Kidney epithelial cell (primary cell): Measurements from ENCODE around the gene TACR1. TPM values are rescaled to one million over a fixed set of nuclear protein-coding genes. Genes with fewer than 3 reads are reported as not detected.

ENCODE experiments used
- DNase-seq: peaks from one replicate; pipeline ENCODE4 v3.0.0-alpha.2; 2010; ENCODE audit warnings: low read depth
- H3K27me3 ChIP-seq: 2 replicates; pipeline ENCODE4 v1.6.0; 2011; ENCODE audit warnings: low read length; ENCODE audit not compliant: control insufficient read depth, insufficient read depth
- H3K36me3 ChIP-seq: 2 replicates; pipeline ENCODE4 v1.5.1; 2011; ENCODE audit warnings: low read length; ENCODE audit not compliant: control insufficient read depth, insufficient read depth
- H3K4me3 ChIP-seq: 2 replicates; pipeline ENCODE4 v1.5.1; 2011; ENCODE audit warnings: low read depth, mild to moderate bottlenecking, control low read depth, low read length
- CTCF ChIP-seq: IDR thresholded peaks from 2 replicates; pipeline ENCODE4 v1.5.1; 2011; ENCODE audit warnings: mild to moderate bottlenecking, moderate library complexity, low read length, control low read depth, inconsistent platforms; ENCODE audit not compliant: insufficient read depth, poor library complexity, severe bottlenecking
- total RNA-seq: library from RNA; depleted of rRNA; stranded (reverse); fragments of >200 nt; gene quantifications from 2 replicates; pipeline ENCODE4 v1.2.3, GENCODE V29; 2015

Gene TACR1
- total RNA-seq, 1 donor from 2014 or later, result not detected

GRCh38 chr2:75238670-75239330 lies 39.5 kb upstream of the TACR1 start:
- TF ChIP-seq CTCF, result no peak
- H3K36me3 ChIP-seq, result no peaks in the 10 kb centered on the region

GRCh38 chr2:75237296-75237695 lies 38.0 kb upstream of the TACR1 start:
- Histone ChIP-seq H3K4me3 (no peak overlapping the region), H3K36me3 (no peaks in the 10 kb centered on the region), H3K27me3 (no peaks in the 10 kb centered on the region)
- DNase-seq, result no peak
- no peak for TF ChIP-seq CTCF

More at GRCh38 chr2:75238670-75239330, 39.5 kb upstream of the TACR1 start:
- H3K27me3 ChIP-seq, result no peaks in the 10 kb centered on the region
- DNase-seq, result no peak
- no peak overlapping the region for H3K4me3 ChIP-seq

- no peak for TF ChIP-seq CTCF
- no peak for DNase-seq
- no peak overlapping the region for H3K4me3 ChIP-seq
- no peaks in the 10 kb centered on the region for H3K27me3 ChIP-seq
- no peaks in the 10 kb centered on the region for H3K36me3 ChIP-seq
Observed at GRCh38 chr2:75233965-75234364, 34.6 kb upstream of the TACR1 start.

- Histone ChIP-seq H3K36me3 (no peaks in the 10 kb centered on the region), H3K4me3 (no peak overlapping the region), H3K27me3 (no peaks in the 10 kb centered on the region)
- no peak for DNase-seq
- TF ChIP-seq CTCF, result no peak
Observed at GRCh38 chr2:75226617-75227016, 27.3 kb upstream of the TACR1 start.

GRCh38 chr2:75226099-75226498 lies 26.8 kb upstream of the TACR1 start:
- no peak for DNase-seq
- Histone ChIP-seq H3K4me3 (no peak overlapping the region), H3K36me3 (no peaks in the 10 kb centered on the region), H3K27me3 (no peaks in the 10 kb centered on the region)
- TF ChIP-seq CTCF, result no peak

GRCh38 chr2:75224636-75225094 lies 25.3 kb upstream of the TACR1 start:
- no peaks in the 10 kb centered on the region for H3K36me3 ChIP-seq
- no peak for TF ChIP-seq CTCF

More at GRCh38 chr2:75224636-75225094, 25.3 kb upstream of the TACR1 start:
- Histone ChIP-seq H3K27me3 (no peaks in the 10 kb centered on the region), H3K4me3 (no peak overlapping the region)
- DNase-seq, result no peak
